Cerebellar nuclear complex (tissue), 1 donor: Measurements from ENCODE around the gene FCSK.
"Not testable (repeated sequence)": the region's sequence is repeated elsewhere in the genome, so short reads cannot be mapped to it uniquely, and the experiment has no call there.

Experiments
- DNase-seq, 2 experiments: peaks; one replicate each; lab custom pipeline; 2025; lab: John Stamatoyannopoulos, UW

Gene FCSK

GRCh38 chr16:70454222-70455034 is at the start of gene FCSK:
Gene FCSK (plus strand): TSS chr16:70454595. CDS start chr16:70463191, 8,596 bp downstream.
- DNase-seq, result peak in 1 of 2 experiments; percentile 36

- DNase-seq, result not testable (repeated sequence)
Observed at GRCh38 chr16:70406104-70406503, 48.3 kb upstream of the FCSK start.

GRCh38 chr16:70407811-70408274 is 46.6 kb upstream of the FCSK start:
- no peak for DNase-seq

- peak; percentile 63 to 70 for DNase-seq
Observed at GRCh38 chr16:70410734-70411133, 43.7 kb upstream of the FCSK start.

GRCh38 chr16:70412385-70412784 is 42.0 kb upstream of the FCSK start:
- DNase-seq, result no peak

- DNase-seq, result not testable (repeated sequence)
Observed at GRCh38 chr16:70413572-70413971, 40.8 kb upstream of the FCSK start.

GRCh38 chr16:70416748-70417616 is 37.4 kb upstream of the FCSK start:
- DNase-seq, result no peak

- DNase-seq, result no peak
Observed at GRCh38 chr16:70417661-70418060, 36.7 kb upstream of the FCSK start.

- DNase-seq, result no peak
Observed at GRCh38 chr16:70418274-70418992, 36.0 kb upstream of the FCSK start.

GRCh38 chr16:70418993-70419318 is 35.4 kb upstream of the FCSK start:
- no peak for DNase-seq

GRCh38 chr16:70419384-70420327 is 34.7 kb upstream of the FCSK start:
- no peak for DNase-seq

GRCh38 chr16:70421014-70421413 is 33.4 kb upstream of the FCSK start:
- no peak for DNase-seq

- DNase-seq, result no peak
Observed at GRCh38 chr16:70421473-70422311, 32.7 kb upstream of the FCSK start.

- DNase-seq, result no peak
Observed at GRCh38 chr16:70422543-70422942, 31.9 kb upstream of the FCSK start.

- no peak for DNase-seq
Observed at GRCh38 chr16:70427786-70428177, 26.6 kb upstream of the FCSK start.

- DNase-seq, result peak in 1 of 2 experiments; percentile 54
Observed at GRCh38 chr16:70428178-70428998, 26.0 kb upstream of the FCSK start.

- DNase-seq, result no peak
Observed at GRCh38 chr16:70429888-70430666, 24.3 kb upstream of the FCSK start.
